Neuronal stem cell (in vitro differentiated cells): ENCODE results near the gene CTNNBL1.

Experiments
- DNase-seq: peaks from one replicate; pipeline ENCODE4 v3.0.0-alpha.2; 2013; ENCODE audit warnings: low spot score
- H2AFZ ChIP-seq: one replicate; pipeline ENCODE4 v1.6.1; 2013; ENCODE audit warnings: mild to moderate bottlenecking, low read length, inconsistent platforms
- H2AK5ac ChIP-seq: 2 replicates; pipeline ENCODE4 v1.6.1; 2013; ENCODE audit warnings: low read depth, mild to moderate bottlenecking, inconsistent platforms, low read length, moderate library complexity, mixed read lengths
- H2BK120ac ChIP-seq: 2 replicates; pipeline ENCODE4 v1.6.1; 2013; ENCODE audit warnings: low read depth, mild to moderate bottlenecking, inconsistent platforms, low read length, moderate library complexity, mixed read lengths
- H2BK12ac ChIP-seq: one replicate; pipeline ENCODE4 v1.6.1; 2013; ENCODE audit warnings: low read length, inconsistent platforms
- H2BK15ac ChIP-seq: 2 replicates; pipeline ENCODE4 v1.6.1; 2013; ENCODE audit warnings: mild to moderate bottlenecking, low read length, inconsistent platforms, mixed read lengths
- H2BK5ac ChIP-seq: one replicate; pipeline ENCODE4 v1.6.1; 2013; ENCODE audit warnings: inconsistent platforms, mild to moderate bottlenecking, low read length, moderate library complexity
- H3K14ac ChIP-seq: one replicate; pipeline ENCODE4 v1.6.1; 2013; ENCODE audit warnings: low read length, inconsistent platforms
- H3K18ac ChIP-seq: 2 replicates; pipeline ENCODE4 v1.6.1; 2013; ENCODE audit warnings: low read length, inconsistent platforms
- H3K23ac ChIP-seq: 2 replicates; pipeline ENCODE4 v1.6.1; 2013; ENCODE audit warnings: low read depth, mild to moderate bottlenecking, mixed read lengths, low read length, inconsistent platforms; ENCODE audit not compliant: poor library complexity
- H3K27ac ChIP-seq: replicated peaks from 3 replicates; pipeline ENCODE4 v1.5.1; 2013; ENCODE audit warnings: low read length, inconsistent platforms
- H3K27me3 ChIP-seq, 3 experiments: 2 replicates each; pipeline ENCODE4 v1.6.1; 2013; ENCODE audit warnings: low read length in 3 of 3, mild to moderate bottlenecking in 2 of 3, inconsistent platforms in 1 of 3, low read depth in 1 of 3, mixed read lengths in 1 of 3, moderate library complexity in 1 of 3; ENCODE audit not compliant: control insufficient read depth in 3 of 3, insufficient read depth in 3 of 3
- H3K36me3 ChIP-seq, 2 donors: replicated peaks in 1 of 2; 2 replicates each; pipeline ENCODE4 v1.6.1; 2013; ENCODE audit warnings: low read length in 2 of 2; ENCODE audit not compliant: control insufficient read depth in 2 of 2, insufficient read depth in 2 of 2
- H3K4ac ChIP-seq: 2 replicates; pipeline ENCODE4 v1.6.1; 2013; ENCODE audit warnings: inconsistent platforms, mild to moderate bottlenecking, low read length, moderate library complexity
- H3K4me1 ChIP-seq, 2 donors: 1 replicate in 1 of 2; 2 replicates in 1 of 2; pipeline ENCODE4 v1.6.1; 2013; ENCODE audit warnings: low read length in 2 of 2, low read depth in 1 of 2; ENCODE audit not compliant: control insufficient read depth in 2 of 2, insufficient read depth in 1 of 2
- H3K4me2 ChIP-seq: one replicate; pipeline ENCODE4 v1.6.1; 2013; ENCODE audit warnings: mild to moderate bottlenecking, low read length, inconsistent platforms; ENCODE audit not compliant: insufficient read depth, poor library complexity, severe bottlenecking
- H3K4me3 ChIP-seq, 2 donors: 2 replicates each; pipeline ENCODE4 v1.5.1; 2013; ENCODE audit warnings: low read length in 2 of 2, mild to moderate bottlenecking in 2 of 2, inconsistent platforms in 1 of 2, moderate library complexity in 1 of 2
- H3K79me1 ChIP-seq: one replicate; pipeline ENCODE4 v1.6.1; 2013; ENCODE audit warnings: low read depth, mild to moderate bottlenecking, inconsistent platforms, low read length, moderate library complexity
- H3K9ac ChIP-seq: one replicate; pipeline ENCODE4 v1.6.1; 2013; ENCODE audit warnings: mild to moderate bottlenecking, low read depth, low read length, inconsistent platforms; ENCODE audit not compliant: poor library complexity
- H3K9me3 ChIP-seq, 2 donors: replicated peaks in 1 of 2; 2 replicates each; pipeline versions ENCODE3 to v1.6.1; 2013; ENCODE audit warnings: low read length in 2 of 2, mild to moderate bottlenecking in 2 of 2, inconsistent platforms in 1 of 2, low read depth in 1 of 2, mixed read lengths in 1 of 2, moderate library complexity in 1 of 2; ENCODE audit not compliant: control insufficient read depth in 2 of 2, insufficient read depth in 1 of 2
- H4K8ac ChIP-seq: one replicate; pipeline ENCODE4 v1.6.1; 2013; ENCODE audit warnings: low read depth, mild to moderate bottlenecking, inconsistent platforms, low read length, moderate library complexity
- H4K91ac ChIP-seq: one replicate; pipeline ENCODE4 v1.6.1; 2013; ENCODE audit warnings: low read length, low read depth, mild to moderate bottlenecking, inconsistent platforms; ENCODE audit not compliant: poor library complexity
- WGBS, 2 donors: extraction: QIAGEN DNeasy Blood & Tissue Kit; methylation state at CpG; one replicate each; pipeline ENCODE4 v1.1.7; 2013; ENCODE audit warnings: missing lambda C conversion rate in 2 of 2, mixed read lengths in 1 of 2; ENCODE audit not compliant: insufficient read length in 2 of 2, insufficient replicate concordance in 1 of 2; ENCODE audit errors: extremely low coverage in 2 of 2; 5-methylcytosine and 5-hydroxymethylcytosine counted together

CTNNBL1 gene

DNA sequence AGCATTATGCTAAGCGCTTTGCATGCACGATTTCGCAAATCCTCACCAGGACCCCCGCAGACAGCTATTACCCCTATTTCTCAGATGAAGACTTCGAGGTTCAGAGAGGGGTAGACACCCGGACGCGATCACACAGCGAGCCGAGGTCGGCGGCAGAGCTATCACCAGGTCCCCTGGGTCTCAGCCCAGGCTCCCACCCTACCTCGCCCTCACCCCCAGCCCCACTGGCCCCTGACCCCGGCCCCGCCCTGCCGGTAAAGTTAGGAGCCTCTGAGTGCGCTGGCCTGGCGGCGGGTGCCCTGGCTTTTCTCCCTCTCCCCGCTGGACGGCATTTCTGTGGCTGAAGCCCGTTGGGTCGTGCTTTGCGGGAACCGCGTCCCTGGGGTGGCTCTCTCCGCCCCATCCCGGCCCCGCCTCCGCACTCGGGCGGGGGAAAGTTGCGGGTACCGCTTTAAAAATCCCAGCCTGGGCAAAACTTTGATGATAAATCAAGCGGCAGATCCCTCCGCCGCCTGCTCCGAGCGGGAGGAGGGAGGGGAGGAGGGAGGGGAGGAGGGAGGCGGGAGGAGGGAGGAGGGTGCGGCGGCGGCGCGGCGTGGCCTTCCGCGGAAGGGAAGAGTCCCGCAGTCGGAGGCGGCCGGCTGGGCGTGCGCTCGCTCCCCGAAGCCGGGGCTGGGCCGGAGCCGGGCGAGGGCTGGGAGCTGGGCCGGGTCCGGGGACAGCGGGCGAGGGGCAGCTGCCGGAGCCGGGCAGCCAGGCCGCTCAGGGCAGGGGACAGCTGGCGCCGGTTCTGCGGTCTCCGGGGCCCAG is 208.9 kb downstream of the CTNNBL1 start, which contains the start of gene VSTM2L:
Gene VSTM2L (plus strand): TSS at position 624 of the 810 bp plus-strand sequence. CDS start 224 bp downstream, outside the sequence.
- H3K23ac ChIP-seq = peak within 1 kb of the TSS; percentile 90
- no peaks in the 10 kb centered on the region for H3K9me3 ChIP-seq
- H2BK5ac ChIP-seq = peak within 1 kb of the TSS; percentile 78
- peak within 1 kb of the TSS; percentile 82 for H3K4me2 ChIP-seq
- peak within 1 kb of the TSS; percentile 56 for H4K91ac ChIP-seq
- H3K14ac ChIP-seq = peak within 1 kb of the TSS; percentile 85
- H2BK15ac ChIP-seq = peak within 1 kb of the TSS; percentile 72
- H2AFZ ChIP-seq = peak within 1 kb of the TSS; percentile 90
- H3K27ac ChIP-seq = no peak within 1 kb of the TSS
- H3K9ac ChIP-seq = peak within 1 kb of the TSS; percentile 79
- H3K27me3 ChIP-seq = peaks cover 0 to 12% (median 0%) of the 10 kb centered on the region in 3 experiments
- no peaks in the 10 kb centered on the region for H3K79me1 ChIP-seq
- DNase-seq = no peak
- peak within 1 kb of the TSS; percentile 2 for H3K4ac ChIP-seq
- peak within 1 kb of the TSS; percentile 35 for H2BK120ac ChIP-seq
- H2AK5ac ChIP-seq = peak within 1 kb of the TSS; percentile 84
- H3K4me1 ChIP-seq = peaks cover 8 to 22% of the 10 kb centered on the region in 2 donors
- no peaks in the 10 kb centered on the region for H3K36me3 ChIP-seq
- H3K4me3 ChIP-seq = peak within 1 kb of the TSS; percentile 45 to 78
- WGBS, 2 donors = no CpG with 5 or more reads among the region's 71 CpGs
- peak within 1 kb of the TSS; percentile 100 for H4K8ac ChIP-seq
- peak within 1 kb of the TSS; percentile 96 for H2BK12ac ChIP-seq
- peak within 1 kb of the TSS; percentile 91 for H3K18ac ChIP-seq

DNA sequence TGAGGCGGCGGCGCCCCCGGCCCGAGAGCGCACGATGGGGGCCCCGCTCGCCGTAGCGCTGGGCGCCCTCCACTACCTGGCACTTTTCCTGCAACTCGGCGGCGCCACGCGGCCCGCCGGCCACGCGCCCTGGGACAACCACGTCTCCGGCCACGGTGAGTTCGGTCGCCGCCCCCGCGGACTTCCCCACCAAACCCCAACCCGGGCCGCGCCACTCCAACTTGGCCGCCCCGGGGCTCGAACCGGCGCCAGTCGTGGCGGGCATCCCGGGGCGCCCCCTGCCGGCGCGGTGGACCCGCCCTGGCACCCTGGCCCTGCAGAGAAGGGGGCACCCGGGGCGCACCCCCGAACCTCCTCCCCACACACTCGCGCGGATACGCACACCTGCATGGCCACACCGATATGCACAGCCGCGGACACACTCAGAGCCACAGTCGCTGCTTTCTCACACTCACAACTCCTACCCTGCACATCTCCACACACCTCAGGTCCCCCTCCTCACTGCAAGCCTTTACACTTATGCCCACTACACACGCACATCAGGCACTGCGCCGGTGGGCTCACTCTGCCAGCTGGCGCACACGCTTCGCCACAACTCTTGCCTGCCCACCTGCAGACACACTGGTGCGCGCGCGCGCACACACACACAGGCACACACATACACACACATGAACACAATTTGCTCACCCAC is 209.6 kb downstream of the CTNNBL1 start:
- peak overlapping the region; percentile 35 for H2BK120ac ChIP-seq
- peak overlapping the region; percentile 82 for H3K4me2 ChIP-seq
- peak overlapping the region; percentile 72 for H2BK15ac ChIP-seq
- no CpG with 5 or more reads among the region's 67 CpGs for WGBS, 2 donors
- peak overlapping the region; percentile 84 for H2AK5ac ChIP-seq
- DNase-seq = no peak
- peak overlapping the region; percentile 79 for H3K9ac ChIP-seq
- peaks cover 15 to 29% of the 10 kb centered on the region in 2 donors for H3K4me1 ChIP-seq
- no peaks in the 10 kb centered on the region for H3K36me3 ChIP-seq
- peak overlapping the region; percentile 96 for H2BK12ac ChIP-seq
- H3K18ac ChIP-seq = peak overlapping the region; percentile 91
- peak overlapping the region; percentile 2 for H3K4ac ChIP-seq
- H3K9me3 ChIP-seq = no peaks in the 10 kb centered on the region
- peak overlapping the region; percentile 80 for H2AFZ ChIP-seq
- peaks cover 0 to 12% (median 0%) of the 10 kb centered on the region in 3 experiments for H3K27me3 ChIP-seq
- H4K91ac ChIP-seq = peak overlapping the region; percentile 56
- H3K27ac ChIP-seq = no peak overlapping the region
- H2BK5ac ChIP-seq = peak overlapping the region; percentile 78
- peak overlapping the region; percentile 100 for H4K8ac ChIP-seq
- H3K14ac ChIP-seq = peak overlapping the region; percentile 85
- H3K23ac ChIP-seq = peak overlapping the region; percentile 90
- H3K79me1 ChIP-seq = no peaks in the 10 kb centered on the region
- peak overlapping the region; percentile 45 to 77 for H3K4me3 ChIP-seq

DNA sequence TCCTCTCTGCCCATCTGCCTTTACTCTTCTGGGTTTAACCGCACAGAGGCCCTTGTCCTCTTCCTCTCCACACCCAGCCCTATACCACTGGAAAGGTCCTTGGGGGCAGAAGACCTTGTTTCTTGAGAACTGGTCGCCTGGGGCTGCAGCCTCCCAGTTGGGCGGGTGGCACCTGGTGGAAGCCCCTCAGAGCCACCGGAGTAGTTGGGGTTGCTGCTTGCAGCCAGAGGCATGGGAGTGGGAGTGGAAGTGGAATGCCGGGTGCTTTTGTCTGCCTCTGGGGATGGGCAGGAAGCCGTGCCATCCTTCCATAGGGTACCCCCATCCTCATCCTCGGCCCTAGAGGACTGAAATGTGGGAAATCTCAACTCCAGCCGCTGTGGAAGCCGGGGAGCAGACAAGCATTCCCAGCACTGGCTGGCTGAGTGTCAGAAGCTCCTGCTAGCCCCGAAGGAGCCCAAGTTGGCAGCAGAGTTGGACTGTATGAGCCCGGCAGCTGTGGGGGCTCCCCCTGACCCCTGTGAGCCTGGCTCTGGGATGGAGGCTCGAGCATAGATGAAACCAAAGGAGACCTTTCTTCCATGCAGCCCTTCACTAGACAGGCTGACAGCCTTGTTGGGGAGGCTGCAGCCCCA is 210.3 kb downstream of the CTNNBL1 start:
- H3K9me3 ChIP-seq = no peaks in the 10 kb centered on the region
- peak overlapping the region; percentile 71 for H3K18ac ChIP-seq
- H2BK12ac ChIP-seq = peak overlapping the region; percentile 96
- H2BK5ac ChIP-seq = peak overlapping the region; percentile 78
- peak overlapping the region in 1 of 2 donors; percentile 33 for H3K4me3 ChIP-seq
- H2AK5ac ChIP-seq = peak overlapping the region; percentile 84
- H2AFZ ChIP-seq = no peak overlapping the region
- no peak overlapping the region for H3K14ac ChIP-seq
- peak overlapping the region; percentile 2 for H3K4ac ChIP-seq
- no peak for DNase-seq
- H3K27me3 ChIP-seq = peaks cover 0 to 12% (median 0%) of the 10 kb centered on the region in 3 experiments
- peak overlapping the region; percentile 72 for H2BK15ac ChIP-seq
- H3K36me3 ChIP-seq = no peaks in the 10 kb centered on the region
- peak overlapping the region; percentile 67 for H3K9ac ChIP-seq
- no peak overlapping the region for H4K91ac ChIP-seq
- H4K8ac ChIP-seq = no peak overlapping the region
- no peak overlapping the region for H3K27ac ChIP-seq
- peak overlapping the region; percentile 35 for H2BK120ac ChIP-seq
- peak overlapping the region; percentile 90 for H3K23ac ChIP-seq
- H3K4me2 ChIP-seq = no peak overlapping the region
- WGBS, 2 donors = no CpG with 5 or more reads among the region's 12 CpGs
- H3K4me1 ChIP-seq = peaks cover 19 to 34% of the 10 kb centered on the region in 2 donors
- H3K79me1 ChIP-seq = no peaks in the 10 kb centered on the region
